Measurements from ENCODE around the gene MTA1. TPM values are rescaled to one million over a fixed set of nuclear protein-coding genes. Genes with fewer than 3 reads are reported as not detected.

The MTA1 gene
- total and polyA plus RNA-seq, 4 donors, result 3.7 to 28.1 (median 21.0) TPM

GRCh38 chr14:105439179-105439578 is 19.6 kb downstream of the MTA1 start:
- Histone ChIP-seq H3K9me3 (ENCODE audit: control insufficient read depth in 4 of 4, low read length in 3 of 4) (no peaks in the 10 kb centered on the region), H3K36me3 (ENCODE audit: control insufficient read depth in 4 of 4, insufficient read depth in 3 of 4, low read depth in 1 of 4, low read length in 3 of 4) (peaks cover 0 to 4% (median 2%) of the 10 kb centered on the region in 4 donors), H3K27me3 (ENCODE audit: control insufficient read depth in 4 of 4, insufficient read depth in 4 of 4, low read length in 3 of 4) (no peaks in the 10 kb centered on the region), H3K9ac (ENCODE audit: low read depth in 1 of 2, low read length in 2 of 2) (no peak overlapping the region), H3K4me3 (ENCODE audit: low read depth in 1 of 3, low read length in 3 of 3) (no peak overlapping the region), H3K27ac (ENCODE audit: low read depth in 1 of 2, low read length in 2 of 2) (no peak overlapping the region), H3K4me1 (ENCODE audit: control insufficient read depth in 4 of 4, insufficient read depth in 4 of 4, low read length in 3 of 4) (peaks cover 0 to 4% (median 0%) of the 10 kb centered on the region in 4 donors)
- TF ChIP-seq FOXA1 (IDR thresholded peaks at IDR 0.05) (no peak), TAF1 (conservative IDR thresholded peaks at IDR 0.05) (no peak), RXRA (IDR thresholded peaks at IDR 0.05) (no peak), GABPA (IDR thresholded peaks at IDR 0.05 in 1 of 2, conservative IDR thresholded peaks at IDR 0.05 in 1 of 2) (no peak), YY1 (IDR thresholded peaks at IDR 0.05) (no peak), ZBTB33 (IDR thresholded peaks at IDR 0.05) (no peak), SP1 (IDR thresholded peaks at IDR 0.05) (no peak), RAD21 (IDR thresholded peaks at IDR 0.05) (no peak)
- 93% methylated on average over 11 of the region's 11 CpGs for WGBS
- DNase-seq (ENCODE audit: low spot score), result no peak

- Histone ChIP-seq H3K4me3 (ENCODE audit: low read depth in 1 of 3, low read length in 3 of 3) (no peak overlapping the region), H3K9me3 (ENCODE audit: control insufficient read depth in 4 of 4, low read length in 3 of 4) (no peaks in the 10 kb centered on the region), H3K9ac (ENCODE audit: low read depth in 1 of 2, low read length in 2 of 2) (no peak overlapping the region), H3K27ac (ENCODE audit: low read depth in 1 of 2, low read length in 2 of 2) (no peak overlapping the region), H3K36me3 (ENCODE audit: control insufficient read depth in 4 of 4, insufficient read depth in 3 of 4, low read depth in 1 of 4, low read length in 3 of 4) (peaks cover 0 to 4% (median 2%) of the 10 kb centered on the region in 4 donors), H3K4me1 (ENCODE audit: control insufficient read depth in 4 of 4, insufficient read depth in 4 of 4, low read length in 3 of 4) (peaks cover 0 to under 1% (median 0%) of the 10 kb centered on the region in 4 donors), H3K27me3 (ENCODE audit: control insufficient read depth in 4 of 4, insufficient read depth in 4 of 4, low read length in 3 of 4) (no peaks in the 10 kb centered on the region)
- no peak for DNase-seq (ENCODE audit: low spot score)
- TF ChIP-seq EGR1 (IDR thresholded peaks at IDR 0.05; ENCODE audit: low read depth in 2 of 2) (no peak), ATF3 (IDR thresholded peaks at IDR 0.05) (no peak), SP1 (IDR thresholded peaks at IDR 0.05) (no peak), FOXA1 (IDR thresholded peaks at IDR 0.05) (no peak), CTCF (IDR thresholded peaks at IDR 0.05; ENCODE audit: low read depth, low read length, missing input control) (no peak), HNF4G (IDR thresholded peaks at IDR 0.05) (no peak), ZBTB33 (IDR thresholded peaks at IDR 0.05) (no peak), MAX (IDR thresholded peaks at IDR 0.05) (no peak), RAD21 (IDR thresholded peaks at IDR 0.05) (no peak), YY1 (IDR thresholded peaks at IDR 0.05) (no peak), HNF4A (conservative IDR thresholded peaks at IDR 0.05) (no peak), JUND (IDR thresholded peaks at IDR 0.05) (no peak), NR2F2 (IDR thresholded peaks at IDR 0.05) (no peak), TAF1 (conservative IDR thresholded peaks at IDR 0.05) (no peak)
- WGBS, result 89% methylated on average over 33 of the region's 33 CpGs
These were observed 20.3 kb downstream of the MTA1 start for GRCh38 chr14:105439710-105440553.
